Measurements from ENCODE around the gene STRN3. TPM values are rescaled to one million over a fixed set of nuclear protein-coding genes. Genes with fewer than 3 reads are reported as not detected.

The STRN3 gene
- total and polyA plus RNA-seq, 10 of the 15 experiments (the other 5 are each of a cell fraction or from before 2014, with no cell fraction given): 7.8 to 27.9 (median 14.1) TPM

- POLR2A ChIA-PET: no interaction called here
- BruUV-seq (replicated peaks): no TSS peak
- peaks cover 0 to 4% of the 10 kb centered on the region in 2 experiments; a peak in 3 of 4 replicates for H3K36me3 ChIP-seq (ENCODE audit: control insufficient read depth in 2 of 2, insufficient read depth in 2 of 2, low read length in 1 of 2)
- no peak overlapping the region for H3K4me3 ChIP-seq
- no peak overlapping the region for H3K9ac ChIP-seq (ENCODE audit: control insufficient read depth, insufficient read depth, low read length)
- RAD21 ChIA-PET (ENCODE audit: unreplicated experiment): interaction anchor here (1.7 kb wide), 1 partner anchor 8 kb away, joined by 4 read pairs; no protein-coding TSS in a partner anchor
- FAIRE-seq (no peak), DNase-seq (ENCODE audit: low read depth, low spot score) (no peak), ATAC-seq (no peak)
- intact Hi-C loops (cut with micrococcal nuclease; ENCODE audit: unreplicated experiment) (loop anchor here (10.0 kb wide), 1 partner anchor 383 kb away; no protein-coding TSS in a partner anchor), in situ Hi-C loops (cut with MboI) (no loop called here)
- no peak overlapping the region for H2AFZ ChIP-seq (ENCODE audit: control insufficient read depth, low read depth, low read length)
- H3K27ac ChIP-seq (ENCODE audit: control insufficient read depth, insufficient read depth): no peak overlapping the region
- peaks cover 60% of the 10 kb centered on the region for H3K79me2 ChIP-seq (ENCODE audit: control insufficient read depth, insufficient read depth, low read length)
- peaks cover 4% of the 10 kb centered on the region; the same call in 2 of the 3 replicates for H3K9me3 ChIP-seq (replicated peaks; ENCODE audit: control insufficient read depth, insufficient read depth, low read length)
- WGBS (ENCODE audit: insufficient coverage, insufficient replicate concordance, low lambda C conversion rate, missing lambda C conversion rate): 80% methylated on average over 5 of the region's 5 CpGs
- H4K20me1 ChIP-seq (ENCODE audit: control insufficient read depth, insufficient read depth): no peaks in the 10 kb centered on the region
- no peaks in the 10 kb centered on the region for H3K4me1 ChIP-seq (ENCODE audit: control insufficient read depth, insufficient read depth, low read length)
- TF ChIP-seq SP1 (IDR thresholded peaks at IDR 0.05; ENCODE audit: low read depth, low read length) (no peak), EZH2 (IDR thresholded peaks at IDR 0.05; ENCODE audit: borderline replicate concordance, control insufficient read depth, low read depth, low read length) (no peak), SUPT20H (IDR thresholded peaks at IDR 0.05; ENCODE audit: borderline replicate concordance, control insufficient read depth, low read depth, low read length) (no peak), USF2 (IDR thresholded peaks at IDR 0.05; ENCODE audit: borderline replicate concordance, low read depth, low read length) (no peak), ZSCAN29 (IDR thresholded peaks at IDR 0.05) (no peak), CHD4 (IDR thresholded peaks at IDR 0.05) (no peak), TAF1 (IDR thresholded peaks at IDR 0.05; ENCODE audit: borderline replicate concordance, low read depth, low read length) (no peak), USF1 (IDR thresholded peaks at IDR 0.05; ENCODE audit: borderline replicate concordance, extremely low read length, insufficient read depth, low read depth, low read length) (no peak), LARP7 (IDR thresholded peaks at IDR 0.05) (no peak), HSF1 (IDR thresholded peaks at IDR 0.05; ENCODE audit: low read depth, low read length) (no peak), SREBF2 (IDR thresholded peaks at IDR 0.05; ENCODE audit: low read length) (no peak), BCL11A (IDR thresholded peaks at IDR 0.05; ENCODE audit: low read depth, low read length) (no peak), CTCF (IDR thresholded peaks at IDR 0.05 in 2 of 3, conservative IDR thresholded peaks at IDR 0.05 in 1 of 3; ENCODE audit: control insufficient read depth in 2 of 3, extremely low read depth in 1 of 3, insufficient read depth in 1 of 3, low read depth in 3 of 3, low read length in 3 of 3) (no peak), HCFC1 (IDR thresholded peaks at IDR 0.05; ENCODE audit: low read length) (no peak)
- CTCF ChIA-PET: interaction anchor here (1.2 kb wide), 1 partner anchor 111 kb away, joined by 4 read pairs; no protein-coding TSS in a partner anchor
- SMC1A ChIA-PET (ENCODE audit: uncharacterized antibody, unreplicated experiment): interaction anchor here (1.5 kb wide), 1 partner anchor 13 kb away, joined by 4 read pairs; no protein-coding TSS in a partner anchor
- H3K4me2 ChIP-seq (ENCODE audit: control insufficient read depth, insufficient read depth): no peak overlapping the region
- H3K27me3 ChIP-seq (replicated peaks in 1 of 2; ENCODE audit: control insufficient read depth in 2 of 2, insufficient read depth in 2 of 2, low read length in 1 of 2): no peaks in the 10 kb centered on the region
These were observed 54.6 kb downstream of the STRN3 start for GRCh38 chr14:30971586-30971985.
